GM12878 (cell line): ENCODE measurements around the gene RBM4B. TPM values are rescaled to one million over a fixed set of nuclear protein-coding genes. Genes with fewer than 3 reads are reported as not detected.

ENCODE experiments used
- ATAC-seq: fragments of 200-7000 bp; cut with Tn5 transposase; 3 replicates; pipeline ENCODE4 v1.9.1; 2020; ENCODE audit warnings: mild to moderate bottlenecking, moderate library complexity
- BruUV-seq: library from RNA; stranded (reverse); fragments of 400-500 nt; replicated peaks from 2 replicates; lab custom pipeline; 2021; lab: Mats Ljungman, UMichigan
- CTCF ChIA-PET: fragments of 300-600 bp; sonication (Branson Sonifier 250); formaldehyde crosslinking; extraction: SDS; loops from one replicate; lab custom pipeline; 2021; ENCODE audit warnings: inconsistent platforms; lab: Yijun Ruan, JAX
- POLR2A ChIA-PET: fragments of 350-600 bp; formaldehyde crosslinking; extraction: SDS; loops from one replicate; lab custom pipeline; 2021; ENCODE audit warnings: inconsistent platforms; lab: Charles Lee
- RAD21 ChIA-PET: fragments of 300-600 bp; sonication (Branson Sonifier 250); formaldehyde crosslinking; loops from one replicate; lab custom pipeline; 2023; ENCODE audit warnings: antibody characterized with exemption; ENCODE audit not compliant: unreplicated experiment; lab: Charles Lee
- SMC1A ChIA-PET: fragments of 300-600 bp; sonication (Branson Sonifier 250); formaldehyde crosslinking; loops from one replicate; lab custom pipeline; 2023; ENCODE audit not compliant: unreplicated experiment, uncharacterized antibody; lab: Charles Lee
- DNase-seq: peaks from one replicate; pipeline ENCODE4 v3.0.0-alpha.2; 2011; ENCODE audit warnings: low read depth, low spot score
- FAIRE-seq: peaks from 3 replicates; lab custom pipeline; 2011; peaks lifted over from hg19 to GRCh38; lab: Jason Lieb, UNC
- H2AFZ ChIP-seq: 2 replicates; pipeline ENCODE4 v1.6.0; 2011; ENCODE audit warnings: low read depth, low read length, control low read depth; ENCODE audit not compliant: control insufficient read depth
- H3K27ac ChIP-seq: 2 replicates; pipeline ENCODE4 v1.5.1; 2011; ENCODE audit warnings: control low read depth; ENCODE audit not compliant: control insufficient read depth, insufficient read depth
- H3K27me3 ChIP-seq, 2 experiments: replicated peaks in 1 of 2; 2 replicates each; pipeline versions ENCODE4 v1.6.0 to v1.6.1; 2011; ENCODE audit warnings: low read length in 1 of 2; ENCODE audit not compliant: control insufficient read depth in 2 of 2, insufficient read depth in 2 of 2
- H3K36me3 ChIP-seq, 2 experiments: 2 replicates each; pipeline ENCODE4 v1.5.1; 2011; ENCODE audit warnings: low read length in 1 of 2; ENCODE audit not compliant: control insufficient read depth in 2 of 2, insufficient read depth in 2 of 2
- H3K4me1 ChIP-seq: 2 replicates; pipeline ENCODE4 v1.6.1; 2011; ENCODE audit warnings: mild to moderate bottlenecking, low read length, moderate library complexity, mixed read lengths; ENCODE audit not compliant: control insufficient read depth, insufficient read depth
- H3K4me2 ChIP-seq: 2 replicates; pipeline ENCODE4 v1.6.0; 2011; ENCODE audit warnings: control low read depth; ENCODE audit not compliant: control insufficient read depth, insufficient read depth
- H3K4me3 ChIP-seq: fragments of 200-600 bp; sonication (generic); 2 replicates; pipeline ENCODE4 v1.5.1; 2016
- H3K79me2 ChIP-seq: 2 replicates; pipeline ENCODE4 v1.6.0; 2011; ENCODE audit warnings: low read length; ENCODE audit not compliant: control insufficient read depth, insufficient read depth
- H3K9ac ChIP-seq: 2 replicates; pipeline ENCODE4 v1.8.0; 2011; ENCODE audit warnings: low read length, control low read depth, mixed read lengths; ENCODE audit not compliant: control insufficient read depth, insufficient read depth
- H3K9me3 ChIP-seq: replicated peaks from 3 replicates; pipeline ENCODE4 v1.5.1; 2011; ENCODE audit warnings: mild to moderate bottlenecking, low read length; ENCODE audit not compliant: control insufficient read depth, insufficient read depth
- H4K20me1 ChIP-seq: 2 replicates; pipeline ENCODE4 v1.6.0; 2011; ENCODE audit not compliant: control insufficient read depth, insufficient read depth
- ASH2L ChIP-seq: fragments of 300-600, 200-600 bp; sonication (generic); IDR thresholded peaks from 2 replicates; pipeline ENCODE4 v1.6.1; 2017; ENCODE audit warnings: low read depth, mild to moderate bottlenecking, borderline replicate concordance
- BHLHE40 ChIP-seq, 2 experiments: fragments of 450-650 bp in 1 of 2; IDR thresholded peaks; 2 replicates each; pipeline ENCODE4 v1.6.1; 2011 to 2017; ENCODE audit warnings: low read depth in 2 of 2, borderline replicate concordance in 1 of 2, improper control_type of control experiment in 1 of 2, low read length in 1 of 2, mild to moderate bottlenecking in 1 of 2
- BMI1 ChIP-seq: fragments of 450-650 bp; IDR thresholded peaks from 2 replicates; pipeline ENCODE4 v1.6.1; 2016; ENCODE audit warnings: mild to moderate bottlenecking, moderate library complexity, borderline replicate concordance
- CEBPB ChIP-seq, 2 experiments: fragments of 150-350 bp in 1 of 2; IDR thresholded peaks; 2 replicates each; pipeline ENCODE4 v1.6.1; 2012 to 2014; ENCODE audit warnings: low read depth in 2 of 2, low read length in 2 of 2, borderline replicate concordance in 1 of 2, inconsistent platforms in 1 of 2
- CHD2 ChIP-seq: IDR thresholded peaks from 2 replicates; pipeline ENCODE4 v1.6.1; 2011; ENCODE audit warnings: low read depth, low read length, improper control_type of control experiment, borderline replicate concordance
- GATAD2B ChIP-seq: fragments of 450-650 bp; conservative IDR thresholded peaks from 2 replicates; pipeline ENCODE4 v1.6.1; 2017; ENCODE audit warnings: low read depth, mild to moderate bottlenecking, moderate library complexity
- KLF5 ChIP-seq: fragments of 450-650 bp; IDR thresholded peaks from 2 replicates; pipeline ENCODE4 v1.6.1; 2014; ENCODE audit warnings: mild to moderate bottlenecking; ENCODE audit not compliant: partially characterized antibody
- MXI1 ChIP-seq: fragments of 150-350 bp; IDR thresholded peaks from 2 replicates; pipeline ENCODE4 v1.6.1; 2011; ENCODE audit warnings: low read depth, mild to moderate bottlenecking, inconsistent platforms, low read length, improper control_type of control experiment
- NFYA ChIP-seq: IDR thresholded peaks from 2 replicates; pipeline ENCODE4 v1.6.1; 2011; ENCODE audit warnings: low read depth, mild to moderate bottlenecking, low read length, improper control_type of control experiment, borderline replicate concordance
- PAX5 ChIP-seq: IDR thresholded peaks from 2 replicates; pipeline ENCODE4 v1.6.1; 2011; ENCODE audit warnings: low read depth, low read length, borderline replicate concordance
- PML ChIP-seq: IDR thresholded peaks from 2 replicates; pipeline ENCODE4 v1.6.1; 2012; ENCODE audit warnings: low read length, inconsistent platforms
- POLR2AphosphoS5 ChIP-seq: IDR thresholded peaks from 2 replicates; pipeline ENCODE4 v1.6.1; 2011; ENCODE audit warnings: mild to moderate bottlenecking, low read length, inconsistent platforms
- RELA ChIP-seq: fragments of 450-650 bp; IDR thresholded peaks from 2 replicates; pipeline ENCODE4 v1.8.0; 2014; ENCODE audit warnings: borderline replicate concordance; ENCODE audit not compliant: partially characterized antibody
- TCF7 ChIP-seq: IDR thresholded peaks from 2 replicates; pipeline ENCODE4 v1.6.1; 2014; ENCODE audit warnings: antibody characterized with exemption, borderline replicate concordance
- YBX1 ChIP-seq: fragments of 450-650 bp; IDR thresholded peaks from 2 replicates; pipeline ENCODE4 v1.6.1; 2016; ENCODE audit warnings: antibody characterized with exemption
- ZNF217 ChIP-seq: fragments of 450-650 bp; IDR thresholded peaks from 2 replicates; pipeline ENCODE4 v1.6.1; 2017; ENCODE audit warnings: antibody characterized with exemption, mild to moderate bottlenecking
- WGBS: methylation state at CpG from one replicate; pipeline ENCODE4 v1.1.6; 2016; ENCODE audit warnings: low lambda C conversion rate; ENCODE audit not compliant: insufficient replicate concordance, insufficient coverage; ENCODE audit errors: missing lambda C conversion rate; 5-methylcytosine and 5-hydroxymethylcytosine counted together
- in situ Hi-C: fragments of 300-500 bp; cut with MboI; formaldehyde crosslinking; loops from 9 replicates; pipeline ENCODE4 v1.14.3; 2018; ENCODE audit warnings: mixed read lengths
- intact Hi-C: fragments of 100-400 bp; cut with micrococcal nuclease; formaldehyde crosslinking; loops from one replicate; pipeline ENCODE4 v1.14.2; 2022; ENCODE audit not compliant: unreplicated experiment
- polyA plus RNA-seq, 11 experiments: library from polyadenylated mRNA; depleted of rRNA in 4 of 11; unstranded in 6 of 11; stranded (reverse) in 5 of 11; fragments of >200 nt; fragmentation: Nextera tagmentation in 4 of 11; fragmentation: Illumina TruSeq in 1 of 11; extraction: Ambion mirVana in 4 of 11; extraction: Trizol in 1 of 11; gene quantifications; 1 replicate in 1 of 11; 2 replicates in 10 of 11; pipeline versions ENCODE4 v1.2.1 to v1.2.3, GENCODE V29; 2011 to 2016; ENCODE audit warnings: inconsistent platforms in 2 of 11, missing spikeins in 2 of 11, low read depth in 1 of 11
- total RNA-seq, 4 experiments: library from RNA; depleted of rRNA in 3 of 4; stranded (reverse); fragments of >200 nt in 3 of 4; fragmentation: Illumina TruSeq in 1 of 4; extraction: Trizol in 1 of 4; gene quantifications; 2 replicates each; pipeline versions ENCODE4 v1.2.1 to v1.2.3, GENCODE V29; 2013 to 2021
- TF ChIP-seq, protein P1 (sequence below): fragments of 450-650 bp; IDR thresholded peaks from 2 replicates; pipeline ENCODE4 v1.6.1; 2017; ENCODE audit warnings: antibody characterized with exemption, mild to moderate bottlenecking, moderate library complexity
- TF ChIP-seq, protein P2 (sequence below): fragments of 450-650 bp; IDR thresholded peaks from 2 replicates; pipeline ENCODE4 v1.6.1; 2017; ENCODE audit warnings: borderline replicate concordance
- TF ChIP-seq, protein P3 (sequence below): fragments of 450-650 bp; IDR thresholded peaks from 2 replicates; pipeline ENCODE4 v1.6.1; 2016; ENCODE audit warnings: mild to moderate bottlenecking

Gene RBM4B
- total and polyA plus RNA-seq, 10 of the 15 experiments (the other 5 are each of a cell fraction or from before 2014, with no cell fraction given) = 16.1 to 37.0 (median 21.6) TPM

DNA sequence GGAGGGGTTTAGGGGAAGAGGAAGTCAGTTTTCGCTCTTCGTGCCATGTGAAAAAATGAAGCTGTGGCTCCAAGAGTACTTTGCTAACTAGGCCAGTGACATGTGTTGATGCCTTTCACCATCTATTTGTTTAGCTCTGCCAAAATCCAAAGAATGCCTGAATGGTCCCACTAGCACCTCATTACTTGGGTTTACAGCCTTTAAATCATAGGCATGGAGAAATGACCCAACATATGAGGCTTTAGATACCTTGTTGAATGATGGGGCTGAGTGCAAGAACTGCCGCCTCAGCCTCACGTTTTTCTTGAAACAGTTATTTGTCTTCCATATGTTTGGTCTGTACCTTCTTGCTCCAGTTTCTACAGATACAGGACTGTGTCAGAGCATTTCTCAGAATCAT, 30.9 kb downstream of the RBM4B start:
- TSS peak; percentile 21 for BruUV-seq
- intact Hi-C loops = no loop called here
- peaks cover 15% of the 10 kb centered on the region for H4K20me1 ChIP-seq

More for the DNA sequence above, 30.9 kb downstream of the RBM4B start:
- ChIA-PET CTCF (interaction anchor here (1.0 to 1.8 kb wide), 4 partner anchors 9 to 67 kb away, joined by 3 to 6 read pairs (median 3); partner anchors contain the start of gene RBM4), RAD21 (interaction anchor here (1.2 kb wide), 1 partner anchor 9 kb away, joined by 4 read pairs; no protein-coding TSS in a partner anchor), POLR2A (interaction anchor here (1.0 to 1.5 kb wide), 3 partner anchors 9 to 31 kb away, joined by 4 to 8 read pairs (median 4); partner anchors contain the start of genes RBM4 and RBM4B), SMC1A (interaction anchor here (0.9 to 3.3 kb wide), 4 partner anchors 8 to 24 kb away, joined by 3 to 13 read pairs (median 4); partner anchors contain the start of gene RBM4)
- H3K79me2 ChIP-seq = peaks cover 68% of the 10 kb centered on the region
- no peak overlapping the region for H2AFZ ChIP-seq
- no peak for ATAC-seq
- H3K27me3 ChIP-seq = no peaks in the 10 kb centered on the region
- in situ Hi-C loops = no loop called here
- TF ChIP-seq, protein P1, sequence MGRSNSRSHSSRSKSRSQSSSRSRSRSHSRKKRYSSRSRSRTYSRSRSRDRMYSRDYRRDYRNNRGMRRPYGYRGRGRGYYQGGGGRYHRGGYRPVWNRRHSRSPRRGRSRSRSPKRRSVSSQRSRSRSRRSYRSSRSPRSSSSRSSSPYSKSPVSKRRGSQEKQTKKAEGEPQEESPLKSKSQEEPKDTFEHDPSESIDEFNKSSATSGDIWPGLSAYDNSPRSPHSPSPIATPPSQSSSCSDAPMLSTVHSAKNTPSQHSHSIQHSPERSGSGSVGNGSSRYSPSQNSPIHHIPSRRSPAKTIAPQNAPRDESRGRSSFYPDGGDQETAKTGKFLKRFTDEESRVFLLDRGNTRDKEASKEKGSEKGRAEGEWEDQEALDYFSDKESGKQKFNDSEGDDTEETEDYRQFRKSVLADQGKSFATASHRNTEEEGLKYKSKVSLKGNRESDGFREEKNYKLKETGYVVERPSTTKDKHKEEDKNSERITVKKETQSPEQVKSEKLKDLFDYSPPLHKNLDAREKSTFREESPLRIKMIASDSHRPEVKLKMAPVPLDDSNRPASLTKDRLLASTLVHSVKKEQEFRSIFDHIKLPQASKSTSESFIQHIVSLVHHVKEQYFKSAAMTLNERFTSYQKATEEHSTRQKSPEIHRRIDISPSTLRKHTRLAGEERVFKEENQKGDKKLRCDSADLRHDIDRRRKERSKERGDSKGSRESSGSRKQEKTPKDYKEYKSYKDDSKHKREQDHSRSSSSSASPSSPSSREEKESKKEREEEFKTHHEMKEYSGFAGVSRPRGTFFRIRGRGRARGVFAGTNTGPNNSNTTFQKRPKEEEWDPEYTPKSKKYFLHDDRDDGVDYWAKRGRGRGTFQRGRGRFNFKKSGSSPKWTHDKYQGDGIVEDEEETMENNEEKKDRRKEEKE = no peak
- TF ChIP-seq, protein P2, sequence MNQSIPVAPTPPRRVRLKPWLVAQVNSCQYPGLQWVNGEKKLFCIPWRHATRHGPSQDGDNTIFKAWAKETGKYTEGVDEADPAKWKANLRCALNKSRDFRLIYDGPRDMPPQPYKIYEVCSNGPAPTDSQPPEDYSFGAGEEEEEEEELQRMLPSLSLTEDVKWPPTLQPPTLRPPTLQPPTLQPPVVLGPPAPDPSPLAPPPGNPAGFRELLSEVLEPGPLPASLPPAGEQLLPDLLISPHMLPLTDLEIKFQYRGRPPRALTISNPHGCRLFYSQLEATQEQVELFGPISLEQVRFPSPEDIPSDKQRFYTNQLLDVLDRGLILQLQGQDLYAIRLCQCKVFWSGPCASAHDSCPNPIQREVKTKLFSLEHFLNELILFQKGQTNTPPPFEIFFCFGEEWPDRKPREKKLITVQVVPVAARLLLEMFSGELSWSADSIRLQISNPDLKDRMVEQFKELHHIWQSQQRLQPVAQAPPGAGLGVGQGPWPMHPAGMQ = no peak
- TF ChIP-seq PML (no peak), YBX1 (no peak), BHLHE40 (IDR thresholded peaks at IDR 0.05; ENCODE audit: borderline replicate concordance in 1 of 2, low read depth in 2 of 2, low read length in 1 of 2) (no peak), ZNF217 (no peak), POLR2AphosphoS5 (no peak; the same call in 1 of the 2 replicates), PAX5 (no peak), NFYA (no peak), MXI1 (no peak), BMI1 (no peak), CHD2 (no peak), RELA (no peak), CEBPB (IDR thresholded peaks at IDR 0.05; ENCODE audit: borderline replicate concordance in 1 of 2, low read depth in 2 of 2, low read length in 2 of 2) (no peak), TCF7 (no peak), GATAD2B (no peak), ASH2L (no peak), KLF5 (no peak)
- TF ChIP-seq, protein P3, sequence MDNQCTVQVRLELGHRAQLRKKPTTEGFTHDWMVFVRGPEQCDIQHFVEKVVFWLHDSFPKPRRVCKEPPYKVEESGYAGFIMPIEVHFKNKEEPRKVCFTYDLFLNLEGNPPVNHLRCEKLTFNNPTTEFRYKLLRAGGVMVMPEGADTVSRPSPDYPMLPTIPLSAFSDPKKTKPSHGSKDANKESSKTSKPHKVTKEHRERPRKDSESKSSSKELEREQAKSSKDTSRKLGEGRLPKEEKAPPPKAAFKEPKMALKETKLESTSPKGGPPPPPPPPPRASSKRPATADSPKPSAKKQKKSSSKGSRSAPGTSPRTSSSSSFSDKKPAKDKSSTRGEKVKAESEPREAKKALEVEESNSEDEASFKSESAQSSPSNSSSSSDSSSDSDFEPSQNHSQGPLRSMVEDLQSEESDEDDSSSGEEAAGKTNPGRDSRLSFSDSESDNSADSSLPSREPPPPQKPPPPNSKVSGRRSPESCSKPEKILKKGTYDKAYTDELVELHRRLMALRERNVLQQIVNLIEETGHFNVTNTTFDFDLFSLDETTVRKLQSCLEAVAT = no peak
- no peak overlapping the region for H3K9ac ChIP-seq
- H3K9me3 ChIP-seq = no peaks in the 10 kb centered on the region
- peaks cover 17 to 42% of the 10 kb centered on the region in 2 experiments for H3K36me3 ChIP-seq
- H3K4me3 ChIP-seq = no peak overlapping the region
- FAIRE-seq = no peak
- WGBS = 78% methylated on average over 4 of the region's 4 CpGs
- peaks cover 9% of the 10 kb centered on the region; the same call in 1 of the 2 replicates for H3K4me1 ChIP-seq
- peak overlapping the region; percentile 38; the same call in 1 of the 2 replicates for H3K4me2 ChIP-seq
- DNase-seq = no peak
- no peak overlapping the region for H3K27ac ChIP-seq
